NCI-H524 (cell line): ENCODE measurements around the gene AHNAK2.

Experiments
- DNase-seq, 2 experiments: peaks; one replicate each; lab custom pipeline; 2025; lab: John Stamatoyannopoulos, UW

AHNAK2 gene

DNA sequence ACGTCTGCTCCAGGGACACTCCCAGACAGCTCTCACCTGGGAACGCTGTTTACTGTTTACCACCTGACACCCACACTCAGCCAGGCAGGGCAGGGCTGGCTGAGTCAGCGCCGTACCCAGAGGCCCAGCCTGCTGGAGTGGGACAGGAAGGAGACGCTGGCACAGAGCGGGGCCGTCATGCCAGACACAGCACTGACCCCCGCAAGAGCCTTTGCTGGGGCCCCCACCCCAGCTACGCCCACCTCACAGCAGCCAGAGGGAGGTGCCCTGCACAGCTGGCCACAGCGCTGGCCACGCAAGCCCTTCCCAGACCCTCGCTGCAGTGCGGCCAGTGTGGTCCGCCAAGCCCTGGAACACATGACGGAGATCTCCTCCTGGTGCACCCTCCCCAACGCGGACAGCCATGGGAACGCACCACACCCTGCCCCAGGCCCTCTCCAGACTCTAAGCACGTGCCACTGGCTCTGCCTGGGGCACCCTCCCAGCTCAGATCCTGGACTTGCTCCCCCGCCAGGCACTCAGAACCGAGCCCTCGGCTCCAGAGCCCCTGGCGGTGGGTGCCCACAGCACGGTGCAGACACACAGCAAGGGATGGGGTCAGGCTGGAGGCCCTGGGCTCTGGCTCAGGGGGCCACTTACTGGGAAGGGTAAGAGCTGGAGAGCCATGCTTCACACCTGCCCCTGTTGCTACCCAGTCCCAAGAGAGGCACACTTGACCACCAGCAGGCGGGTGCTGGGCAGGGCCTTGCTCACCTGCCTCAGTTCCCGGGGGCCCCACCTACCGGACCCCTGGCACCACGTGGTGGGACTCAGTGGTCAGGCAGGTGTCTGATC lies 5.7 kb downstream of the AHNAK2 start:
- DNase-seq, result no peak

DNA sequence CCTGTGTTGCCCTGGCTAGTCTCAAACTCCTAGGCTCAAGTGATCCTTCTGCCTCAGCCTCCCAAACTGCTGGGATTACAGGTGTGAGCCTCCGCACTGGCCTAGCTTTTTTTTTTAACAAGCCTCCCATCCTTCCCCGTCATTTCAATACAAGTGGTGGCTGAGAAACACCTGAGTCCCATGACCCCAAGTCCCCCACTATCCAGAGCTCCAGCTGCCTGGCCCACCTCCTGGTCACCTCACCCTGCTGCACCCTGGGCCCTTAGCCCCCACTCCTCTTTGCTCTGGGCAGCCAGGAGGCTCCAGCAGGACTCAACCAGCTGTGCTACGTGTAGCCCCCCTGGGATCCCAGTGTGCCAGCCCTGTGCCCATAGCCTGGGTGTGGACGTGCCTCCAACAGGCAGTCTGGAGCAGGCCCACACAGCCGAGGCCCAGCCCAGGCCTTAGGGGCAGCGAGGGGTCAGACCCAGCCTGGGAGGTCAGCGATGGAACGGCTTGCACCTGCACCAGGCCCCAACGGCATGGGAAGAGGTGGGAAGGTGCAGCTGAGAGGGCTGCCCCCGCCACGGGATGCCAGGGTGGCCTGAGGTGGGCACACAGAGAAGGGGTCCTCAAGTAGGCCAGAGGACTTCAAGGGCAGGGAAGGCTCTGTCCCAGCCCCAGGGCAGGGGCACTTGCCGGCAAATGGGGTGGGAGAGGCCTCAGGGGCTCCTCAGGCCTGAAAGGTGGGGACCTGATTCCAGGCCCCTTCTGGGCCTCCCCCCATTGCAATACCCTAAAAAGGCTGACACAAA lies 6.5 kb downstream of the AHNAK2 start:
- DNase-seq, result no peak

DNA sequence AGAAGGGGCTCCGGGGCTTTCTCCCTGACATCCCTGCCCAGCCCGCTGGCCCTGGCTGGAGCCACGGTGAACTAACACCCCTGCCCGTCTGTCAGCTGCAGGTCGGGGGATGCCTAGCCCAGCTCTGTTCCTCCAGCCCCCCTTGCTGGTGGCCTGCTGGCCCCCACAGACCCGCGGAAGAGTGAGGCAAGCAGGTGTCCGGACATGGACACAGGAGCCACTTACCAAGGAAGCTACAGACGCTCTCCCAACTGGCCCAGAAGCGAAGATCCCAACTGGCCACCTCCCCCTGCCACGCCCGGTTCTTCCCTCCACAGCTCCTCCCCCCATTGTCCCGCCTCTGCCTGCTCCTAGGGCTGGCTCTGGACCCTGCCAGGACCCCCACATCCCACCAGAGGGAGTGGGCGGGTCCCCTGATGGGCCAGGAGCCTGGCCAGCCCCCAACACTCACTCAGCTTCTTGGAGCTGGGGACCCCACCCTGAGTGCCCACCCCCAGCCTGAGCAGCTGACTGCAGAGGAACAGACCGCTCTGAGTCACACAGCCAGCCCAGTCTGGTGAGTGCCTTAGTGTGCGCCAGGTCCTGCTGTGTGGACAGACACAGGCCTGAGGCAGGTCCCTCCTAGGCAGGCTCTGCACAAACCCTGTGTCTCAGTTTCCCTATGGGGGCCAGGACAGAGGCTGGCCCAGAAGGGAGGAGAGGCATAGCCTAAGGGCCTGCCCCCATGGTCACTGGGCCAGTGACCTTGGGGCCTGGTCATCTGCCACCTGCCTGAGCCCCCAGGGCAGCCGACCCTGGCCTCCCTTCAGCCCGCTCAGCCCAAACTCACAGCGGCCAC lies 7.7 kb downstream of the AHNAK2 start:
- no peak for DNase-seq

GRCh38 chr14:104969741-104970230 lies 8.4 kb downstream of the AHNAK2 start:
- DNase-seq, result no peak

DNA sequence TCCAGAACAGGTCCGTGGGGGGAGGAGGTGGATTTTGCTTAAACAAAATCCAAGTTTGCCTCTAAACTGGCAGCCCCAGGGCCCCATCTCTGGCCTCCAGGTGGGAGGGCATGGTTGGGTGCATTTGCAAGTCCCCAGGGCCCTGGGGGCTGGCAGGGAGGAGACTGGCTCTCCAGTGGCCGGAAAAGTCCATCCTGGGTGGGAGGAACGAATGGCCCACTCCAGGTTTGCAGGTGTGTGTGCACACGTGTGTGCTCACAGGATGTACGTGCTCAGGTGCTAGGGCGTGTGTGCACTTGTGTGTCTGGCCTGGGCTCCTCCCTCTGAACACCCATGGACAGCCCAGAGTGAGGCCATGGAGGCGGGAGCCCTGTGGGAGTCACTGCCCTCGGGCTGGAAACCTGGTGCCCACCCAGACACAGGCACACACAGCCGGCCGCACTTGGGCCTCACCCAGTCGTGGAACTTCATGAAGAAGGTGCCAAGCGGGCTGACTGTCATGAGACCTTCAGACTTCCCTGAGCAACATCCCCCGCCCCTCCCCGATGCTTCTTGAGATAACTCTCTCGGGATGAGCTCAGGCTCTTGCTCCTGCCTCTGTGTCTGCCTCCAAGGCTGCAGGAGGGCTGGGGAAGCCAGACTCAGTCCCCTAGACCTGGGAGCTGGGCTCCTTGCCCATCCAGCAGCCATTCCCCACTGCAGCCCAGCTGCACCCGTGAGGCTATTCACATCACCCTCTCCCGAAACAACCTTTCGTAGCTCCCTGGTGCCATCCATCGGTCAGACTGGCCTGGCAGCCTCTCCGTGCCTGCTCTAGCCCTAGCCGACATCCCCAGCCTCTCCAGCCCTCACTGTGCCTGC lies 9.4 kb downstream of the AHNAK2 start:
- DNase-seq, result peak in 1 of 2 experiments; percentile 66

- DNase-seq, result peak in 1 of 2 experiments; percentile 66
Measured at GRCh38 chr14:104968153-104968527, 10.0 kb downstream of the AHNAK2 start.

DNA sequence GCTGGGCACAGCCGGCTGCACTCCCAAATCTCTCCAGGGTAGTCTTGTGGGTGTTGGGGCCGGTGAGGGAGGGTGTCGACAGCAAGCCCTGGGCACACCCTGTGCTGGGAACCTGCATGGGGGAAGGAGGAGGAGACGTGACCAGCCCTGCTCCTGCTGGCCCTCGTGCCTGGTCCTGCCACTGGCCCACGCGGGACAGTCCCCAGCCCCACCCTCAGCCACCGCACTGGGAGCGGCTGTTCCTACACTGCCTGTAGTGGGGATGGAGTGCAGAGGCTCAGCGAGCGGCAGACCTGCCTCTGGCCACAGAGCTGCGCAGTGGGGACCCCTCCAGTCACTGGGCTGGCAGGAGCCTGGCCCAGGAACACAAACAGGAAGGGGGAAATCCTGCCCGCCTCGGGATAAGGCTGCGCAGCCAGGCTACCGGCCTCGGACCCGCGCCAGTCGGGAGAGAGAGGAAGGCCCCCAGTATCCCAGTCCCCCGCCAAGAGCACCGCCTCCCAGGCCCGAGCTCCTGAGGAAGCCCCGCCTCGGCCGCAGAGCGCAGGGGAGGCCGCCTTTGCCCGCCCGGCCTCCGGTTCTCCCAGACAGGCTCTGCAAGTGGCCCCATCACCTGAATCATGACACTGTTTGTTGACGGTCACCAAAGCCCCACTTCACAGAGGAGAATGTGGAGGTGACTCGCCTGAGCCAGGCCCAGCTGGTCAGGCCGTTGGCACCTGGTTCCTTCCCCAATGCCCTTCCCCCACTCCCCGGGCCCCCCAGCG lies 10.6 kb downstream of the AHNAK2 start:
- peak in 1 of 2 experiments; percentile 38 for DNase-seq

- no peak for DNase-seq
Measured at GRCh38 chr14:104966981-104967385, 11.2 kb downstream of the AHNAK2 start.

DNA sequence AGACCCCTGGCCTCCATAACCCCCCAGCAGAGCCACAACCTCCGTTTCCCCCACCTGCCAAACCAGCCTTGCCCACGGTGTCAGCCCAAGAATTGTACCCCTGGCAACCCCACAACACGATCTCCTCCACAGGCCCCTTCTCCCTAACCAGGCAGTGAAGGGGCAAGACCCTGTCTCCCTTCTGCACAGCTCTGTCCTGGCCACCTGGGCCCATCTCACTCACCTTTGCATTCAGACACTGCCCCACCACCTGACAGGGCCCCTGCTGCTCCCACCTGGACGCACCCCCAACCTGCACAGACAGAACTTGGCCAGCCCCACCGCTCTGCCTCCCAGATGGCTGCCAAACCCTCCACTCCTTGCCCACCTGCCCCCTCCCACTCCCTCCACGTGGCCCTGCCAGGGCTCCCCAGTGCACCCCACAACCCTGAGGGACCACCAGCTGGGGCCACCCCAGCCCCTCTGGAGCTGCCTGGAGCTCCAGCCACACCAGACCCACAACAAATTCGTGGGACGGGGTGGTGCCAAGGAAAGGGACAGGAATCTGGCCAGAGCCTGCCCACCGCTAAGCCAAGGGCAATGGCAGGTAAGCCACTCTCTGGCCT lies 11.8 kb downstream of the AHNAK2 start:
- no peak for DNase-seq

GRCh38 chr14:104965561-104966231 lies 12.5 kb downstream of the AHNAK2 start:
- no peak for DNase-seq

DNA sequence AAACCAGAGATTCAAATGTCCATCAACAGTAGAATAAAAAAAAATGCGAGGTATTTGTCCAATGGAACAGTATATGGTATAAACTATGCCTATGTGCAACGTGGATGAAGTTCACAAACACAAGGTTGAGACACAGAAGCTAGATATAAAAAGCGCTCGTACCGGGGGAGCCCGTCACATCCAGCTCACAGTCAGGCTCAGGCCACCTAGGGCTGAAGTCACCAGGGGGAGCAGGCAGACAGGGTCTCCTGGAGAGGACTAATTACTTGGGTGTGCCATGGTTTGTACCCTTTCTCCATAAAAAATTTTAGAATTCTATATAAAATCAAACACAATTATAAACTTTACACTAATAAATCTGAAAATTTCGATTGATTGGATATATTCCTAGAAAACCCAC lies 13.6 kb downstream of the AHNAK2 start:
- DNase-seq, result no peak

DNA sequence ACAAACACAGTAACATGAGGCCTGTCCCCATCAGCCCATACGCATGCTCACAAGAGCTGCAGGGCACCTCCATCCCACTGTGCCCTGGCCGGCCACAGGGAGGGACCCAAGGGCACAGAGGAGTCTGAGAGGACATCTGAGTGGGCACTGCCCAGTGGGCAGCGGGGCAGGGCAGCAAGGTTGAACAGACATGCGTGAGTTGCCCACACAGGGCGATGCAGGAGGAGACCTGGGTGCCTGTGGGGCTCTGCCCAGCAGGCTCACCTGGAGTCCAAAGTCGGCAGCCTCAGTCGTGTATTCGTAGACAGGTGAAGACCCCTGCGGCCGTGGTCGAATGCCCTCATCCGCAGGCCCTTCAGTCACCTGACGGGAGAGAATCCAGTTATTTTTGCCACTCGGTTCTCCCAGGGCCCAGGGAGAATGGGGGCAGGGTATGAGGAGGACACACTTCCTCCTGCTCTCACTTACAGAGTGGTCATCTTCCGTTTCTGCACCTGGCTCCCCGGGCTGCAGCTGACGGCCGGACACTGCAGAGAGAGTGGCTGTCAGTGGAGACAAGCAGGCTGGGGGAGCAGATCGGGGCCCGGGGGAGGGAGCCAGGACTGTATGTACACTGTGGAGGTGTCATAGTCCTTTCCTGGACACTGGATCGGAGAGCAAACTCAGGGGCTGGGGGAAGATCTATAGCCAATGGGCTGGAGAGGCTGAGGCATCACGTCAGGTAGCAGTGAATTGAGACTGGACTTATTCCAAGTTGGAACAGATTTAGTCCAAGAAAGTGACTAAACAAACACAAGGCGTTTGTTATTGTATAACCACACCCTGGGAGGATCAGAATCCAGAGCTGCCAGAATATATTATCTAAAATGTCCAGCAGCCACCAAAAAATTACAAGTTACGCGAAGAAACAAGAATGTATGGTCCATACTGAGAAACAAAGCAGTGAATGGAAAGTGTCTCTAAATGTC lies 20.7 kb downstream of the AHNAK2 start:
- DNase-seq, result no peak

GRCh38 chr14:104956290-104956890 lies 21.8 kb downstream of the AHNAK2 start:
- no peak for DNase-seq

DNA sequence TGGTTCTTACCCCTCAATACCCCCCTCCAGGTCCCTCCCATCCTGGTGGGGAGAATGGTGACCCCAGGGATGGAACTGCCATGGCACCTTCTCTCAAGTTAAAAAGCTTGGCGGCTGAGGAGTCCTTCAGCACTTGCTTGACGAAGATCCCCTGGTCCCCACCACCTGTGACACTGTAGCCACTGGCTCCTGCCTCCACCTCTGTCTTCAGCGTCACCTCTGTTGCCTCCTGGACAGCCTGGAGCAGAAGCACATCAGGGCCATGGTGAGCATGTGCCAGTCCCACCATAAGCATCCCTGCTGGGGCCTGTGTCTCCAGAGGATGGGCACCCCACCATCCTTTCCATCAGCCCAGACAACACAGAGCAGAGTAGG lies 22.8 kb downstream of the AHNAK2 start:
- no peak for DNase-seq

DNA sequence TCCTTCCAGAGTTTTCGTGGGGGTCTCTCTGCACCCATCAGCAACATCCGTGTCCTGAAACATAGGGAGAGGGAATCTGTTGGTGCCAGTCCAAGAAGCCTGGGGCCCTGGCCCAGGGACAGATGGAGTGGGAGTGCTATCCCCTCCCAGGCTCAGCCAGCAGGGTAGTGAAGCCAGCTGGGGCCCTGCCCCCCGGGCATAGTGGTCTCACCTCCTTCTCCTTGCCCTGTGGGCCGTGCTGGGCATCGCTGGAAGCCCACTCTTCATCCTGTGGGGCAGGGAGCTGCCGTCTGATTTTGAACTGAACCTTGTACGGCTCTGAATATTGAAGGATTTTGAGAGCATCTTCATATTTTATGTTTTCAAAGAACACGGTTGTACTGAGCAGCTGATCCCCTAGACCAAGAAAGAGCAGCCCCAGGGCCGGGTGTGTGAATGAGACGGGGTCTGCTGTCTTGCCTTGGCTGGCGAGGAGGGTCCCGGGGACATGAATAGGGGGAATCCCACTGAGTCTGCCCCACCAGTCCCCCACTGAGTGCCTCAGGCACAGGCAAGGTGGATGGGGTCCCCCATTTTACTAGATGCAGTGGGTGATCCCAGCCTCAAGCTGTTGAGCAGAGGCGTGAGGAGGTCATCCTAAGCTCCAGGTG lies 23.3 kb downstream of the AHNAK2 start:
- DNase-seq, result no peak

GRCh38 chr14:104953896-104954656 lies 24.1 kb downstream of the AHNAK2 start:
- DNase-seq, result no peak

GRCh38 chr14:104953097-104953496 lies 25.1 kb downstream of the AHNAK2 start:
- DNase-seq, result no peak
